GM20000 (cell line): ENCODE results near the gene DIPK1C.

ENCODE experiments used
- DNase-seq: peaks from one replicate; pipeline ENCODE4 v3.0.0; 2012; ENCODE audit warnings: low spot score
- CTCF ChIP-seq: IDR thresholded peaks from 2 replicates; pipeline ENCODE4 v1.5.1; 2012; ENCODE audit warnings: mild to moderate bottlenecking, control low read depth; ENCODE audit errors: extremely low read depth, missing control alignments

DIPK1C gene

DNA sequence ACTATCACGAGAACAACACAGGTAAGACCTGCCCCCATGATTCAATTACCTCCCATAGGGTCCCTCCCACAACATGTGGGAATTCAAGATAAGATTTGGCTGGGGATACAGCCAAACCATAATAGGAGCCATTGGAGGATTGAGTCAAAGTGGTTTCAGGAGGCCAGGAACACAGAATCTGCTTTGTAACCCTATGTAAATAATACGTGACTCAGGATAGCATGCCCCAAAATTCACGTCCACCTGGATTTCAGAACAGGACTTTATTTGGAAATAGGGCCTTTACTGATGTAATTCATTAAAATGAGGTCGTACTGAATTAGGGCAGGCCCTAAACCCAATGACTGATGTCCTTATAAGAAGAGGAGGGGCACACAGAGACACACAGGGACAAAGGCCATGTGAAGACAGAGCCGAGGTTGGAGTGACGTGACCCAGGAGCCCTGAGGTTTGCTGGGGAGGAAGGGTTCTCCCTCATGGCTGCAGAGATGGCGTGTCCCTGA lies 23.1 kb upstream of the DIPK1C start:
- no peak for TF ChIP-seq CTCF
- DNase-seq, result no peak

GRCh38 chr18:74479486-74480148 lies 22.5 kb upstream of the DIPK1C start:
- no peak for DNase-seq
- TF ChIP-seq CTCF, result no peak

- TF ChIP-seq CTCF, result no peak
- no peak for DNase-seq
These were observed 21.8 kb upstream of the DIPK1C start for GRCh38 chr18:74478880-74479279.

GRCh38 chr18:74478316-74478715 lies 21.2 kb upstream of the DIPK1C start:
- TF ChIP-seq CTCF, result no peak
- DNase-seq, result no peak

DNA sequence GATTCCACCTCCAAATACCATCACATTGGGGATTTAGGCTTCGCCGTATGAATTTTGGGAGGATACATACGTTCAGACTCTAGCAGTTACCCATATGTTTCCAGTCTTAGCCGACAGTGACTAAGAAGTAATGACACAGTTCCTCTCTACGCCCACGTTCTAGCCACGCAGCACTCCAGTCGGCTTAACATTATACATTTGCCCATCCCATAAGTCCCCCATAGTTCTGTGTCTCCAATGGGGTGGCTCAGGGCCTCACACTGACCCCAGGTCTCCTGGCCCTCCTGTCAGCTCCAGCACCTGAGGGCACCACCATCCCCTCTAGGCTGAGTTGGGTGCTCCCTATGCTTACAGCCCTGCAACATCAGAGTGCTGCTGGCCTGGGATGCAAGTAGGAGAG lies 20.7 kb upstream of the DIPK1C start:
- no peak for TF ChIP-seq CTCF
- DNase-seq, result no peak

- no peak for TF ChIP-seq CTCF
- no peak for DNase-seq
These were observed 19.0 kb upstream of the DIPK1C start for GRCh38 chr18:74476140-74476539.

DNA sequence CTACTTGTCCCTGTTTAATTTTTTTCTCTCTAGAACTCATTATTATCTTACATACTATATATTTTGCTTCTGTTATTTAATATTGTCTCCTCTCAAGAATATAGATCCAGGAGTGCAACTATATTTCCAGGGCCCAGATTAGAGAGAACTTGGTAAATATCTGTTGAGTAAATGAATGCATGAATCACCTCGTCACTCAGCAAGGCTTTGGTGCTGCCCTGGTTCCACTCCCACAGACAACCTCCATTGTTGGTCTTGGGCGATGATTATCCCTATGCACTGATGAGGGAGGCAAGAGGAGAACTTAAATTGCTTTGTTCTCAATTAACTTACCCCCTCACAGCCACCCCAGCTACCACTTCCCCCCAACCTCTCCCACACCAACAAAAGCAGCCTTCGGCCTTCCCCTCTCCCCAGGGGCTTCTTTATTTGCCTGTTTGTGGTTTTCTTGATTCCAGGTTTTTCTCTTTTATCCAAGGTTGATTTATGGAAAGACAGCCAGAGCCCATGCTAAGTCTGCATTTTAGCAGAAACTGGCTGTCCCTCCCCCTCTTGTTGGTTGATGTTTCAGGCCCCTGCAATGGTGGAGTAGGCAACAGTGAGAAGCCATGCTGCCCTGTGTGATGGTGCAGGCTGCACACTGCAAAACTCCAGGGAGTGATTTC lies 17.0 kb upstream of the DIPK1C start:
- TF ChIP-seq CTCF, result no peak
- no peak for DNase-seq
